Calu3 (cell line): ENCODE results near the gene RBM45. TPM values are rescaled to one million over a fixed set of nuclear protein-coding genes. Genes with fewer than 3 reads are reported as not detected.

Experiments
- BruUV-seq: library from RNA; stranded (reverse); fragments of 400-500 nt; replicated peaks from 2 replicates; lab custom pipeline; 2021; lab: Mats Ljungman, UMichigan
- CTCF ChIA-PET: fragments of 300-600 bp; sonication (Branson Sonifier 250); formaldehyde crosslinking; loops from one replicate; lab custom pipeline; 2022; ENCODE audit warnings: antibody characterized with exemption; lab: Charles Lee
- DNase-seq: peaks from one replicate; pipeline ENCODE4 v3.0.0; 2022
- H3K27ac Mint-ChIP-seq: one replicate; pipeline ENCODE4 v1.8.0; 2022; ENCODE audit warnings: mixed read lengths; ENCODE audit not compliant: unreplicated experiment
- H3K27me3 Mint-ChIP-seq: one replicate; pipeline ENCODE4 v1.8.0; 2022; ENCODE audit warnings: mixed read lengths; ENCODE audit not compliant: unreplicated experiment
- H3K36me3 Mint-ChIP-seq: one replicate; pipeline ENCODE4 v1.8.0; 2022; ENCODE audit warnings: mild to moderate bottlenecking, moderate library complexity, mixed read lengths; ENCODE audit not compliant: insufficient read depth, unreplicated experiment
- H3K4me1 Mint-ChIP-seq: one replicate; pipeline ENCODE4 v1.8.0; 2022; ENCODE audit warnings: mild to moderate bottlenecking, low read depth, mixed read lengths; ENCODE audit not compliant: unreplicated experiment
- H3K4me3 Mint-ChIP-seq: one replicate; pipeline ENCODE4 v1.8.0; 2022; ENCODE audit warnings: mild to moderate bottlenecking, low read depth, moderate library complexity, mixed read lengths; ENCODE audit not compliant: unreplicated experiment
- H3K9me3 Mint-ChIP-seq: one replicate; pipeline ENCODE4 v1.8.0; 2022; ENCODE audit warnings: low read depth, mixed read lengths; ENCODE audit not compliant: unreplicated experiment
- CTCF ChIP-seq: fragments of 200-600 bp; IDR thresholded peaks from one replicate; pipeline ENCODE4 v1.8.0; 2022; ENCODE audit warnings: antibody characterized with exemption; ENCODE audit not compliant: unreplicated experiment
- intact Hi-C: fragments of 100-400 bp; cut with micrococcal nuclease; formaldehyde crosslinking; loops from one replicate; pipeline ENCODE4 v1.10.0; 2022; ENCODE audit not compliant: unreplicated experiment
- total RNA-seq: library from RNA; stranded (reverse); gene quantifications from 2 replicates; pipeline ENCODE4 v1.2.3, GENCODE V29; 2022

RBM45 gene
- total RNA-seq, 1 experiment from 2014 or later: 11.5 TPM

GRCh38 chr2:178128836-178129630 is 16.8 kb downstream of the RBM45 start:
- H3K4me1 Mint-ChIP-seq: peaks cover 8% of the 10 kb centered on the region
- no peaks in the 10 kb centered on the region for H3K9me3 Mint-ChIP-seq
- CTCF ChIA-PET: interaction anchor here (1.4 kb wide), 1 partner anchor 14 kb away, joined by 3 read pairs; no protein-coding TSS in a partner anchor
- peaks cover 5% of the 10 kb centered on the region for H3K36me3 Mint-ChIP-seq
- no TSS peak for BruUV-seq
- TF ChIP-seq CTCF: no peak
- no peak overlapping the region for H3K4me3 Mint-ChIP-seq
- H3K27ac Mint-ChIP-seq: no peak overlapping the region
- intact Hi-C loops: no loop called here
- H3K27me3 Mint-ChIP-seq: no peaks in the 10 kb centered on the region
- DNase-seq: no peak

GRCh38 chr2:178136321-178137025 is 24.2 kb downstream of the RBM45 start:
- CTCF ChIA-PET: interaction anchor here (1.1 kb wide), 1 partner anchor 14 kb away, joined by 5 read pairs; no protein-coding TSS in a partner anchor
- no peaks in the 10 kb centered on the region for H3K36me3 Mint-ChIP-seq
- no peak for TF ChIP-seq CTCF
- intact Hi-C loops: no loop called here
- no TSS peak for BruUV-seq
- no peak overlapping the region for H3K27ac Mint-ChIP-seq
- no peak for DNase-seq
- no peaks in the 10 kb centered on the region for H3K9me3 Mint-ChIP-seq
- no peaks in the 10 kb centered on the region for H3K27me3 Mint-ChIP-seq
- H3K4me3 Mint-ChIP-seq: no peak overlapping the region
- peaks cover 8% of the 10 kb centered on the region for H3K4me1 Mint-ChIP-seq

- no peak for TF ChIP-seq CTCF
- Mint-ChIP-seq H3K4me1 (no peaks in the 10 kb centered on the region), H3K27me3 (no peaks in the 10 kb centered on the region), H3K27ac (no peak overlapping the region), H3K36me3 (no peaks in the 10 kb centered on the region), H3K4me3 (no peak overlapping the region), H3K9me3 (no peaks in the 10 kb centered on the region)
- intact Hi-C loops: no loop called here
- CTCF ChIA-PET: interaction anchor here (0.7 kb wide), 1 partner anchor 13 kb away, joined by 3 read pairs; no protein-coding TSS in a partner anchor
- BruUV-seq: no TSS peak
- no peak for DNase-seq
Observed at GRCh38 chr2:178142274-178143065, 30.2 kb downstream of the RBM45 start.

- Mint-ChIP-seq H3K27me3 (no peaks in the 10 kb centered on the region), H3K4me3 (no peak overlapping the region), H3K36me3 (no peaks in the 10 kb centered on the region), H3K4me1 (no peaks in the 10 kb centered on the region), H3K27ac (no peak overlapping the region), H3K9me3 (no peaks in the 10 kb centered on the region)
- CTCF ChIA-PET: no interaction called here
- BruUV-seq: no TSS peak
- no peak for TF ChIP-seq CTCF
- intact Hi-C loops: no loop called here
- no peak for DNase-seq
Observed at GRCh38 chr2:178143481-178143880, 31.2 kb downstream of the RBM45 start.
